Neuronal stem cell (in vitro differentiated cells): ENCODE measurements around the gene COL4A4.

Experiments used
- DNase-seq: peaks from one replicate; pipeline ENCODE4 v3.0.0-alpha.2; 2013; ENCODE audit warnings: low spot score
- H2AFZ ChIP-seq: one replicate; pipeline ENCODE4 v1.6.1; 2013; ENCODE audit warnings: mild to moderate bottlenecking, low read length, inconsistent platforms
- H2AK5ac ChIP-seq: 2 replicates; pipeline ENCODE4 v1.6.1; 2013; ENCODE audit warnings: low read depth, mild to moderate bottlenecking, inconsistent platforms, low read length, moderate library complexity, mixed read lengths
- H2BK120ac ChIP-seq: 2 replicates; pipeline ENCODE4 v1.6.1; 2013; ENCODE audit warnings: low read depth, mild to moderate bottlenecking, inconsistent platforms, low read length, moderate library complexity, mixed read lengths
- H2BK12ac ChIP-seq: one replicate; pipeline ENCODE4 v1.6.1; 2013; ENCODE audit warnings: low read length, inconsistent platforms
- H2BK15ac ChIP-seq: 2 replicates; pipeline ENCODE4 v1.6.1; 2013; ENCODE audit warnings: mild to moderate bottlenecking, low read length, inconsistent platforms, mixed read lengths
- H2BK5ac ChIP-seq: one replicate; pipeline ENCODE4 v1.6.1; 2013; ENCODE audit warnings: inconsistent platforms, mild to moderate bottlenecking, low read length, moderate library complexity
- H3K14ac ChIP-seq: one replicate; pipeline ENCODE4 v1.6.1; 2013; ENCODE audit warnings: low read length, inconsistent platforms
- H3K18ac ChIP-seq: 2 replicates; pipeline ENCODE4 v1.6.1; 2013; ENCODE audit warnings: low read length, inconsistent platforms
- H3K23ac ChIP-seq: 2 replicates; pipeline ENCODE4 v1.6.1; 2013; ENCODE audit warnings: low read depth, mild to moderate bottlenecking, mixed read lengths, low read length, inconsistent platforms; ENCODE audit not compliant: poor library complexity
- H3K27ac ChIP-seq: replicated peaks from 3 replicates; pipeline ENCODE4 v1.5.1; 2013; ENCODE audit warnings: low read length, inconsistent platforms
- H3K27me3 ChIP-seq, 3 experiments: 2 replicates each; pipeline ENCODE4 v1.6.1; 2013; ENCODE audit warnings: low read length in 3 of 3, mild to moderate bottlenecking in 2 of 3, inconsistent platforms in 1 of 3, low read depth in 1 of 3, mixed read lengths in 1 of 3, moderate library complexity in 1 of 3; ENCODE audit not compliant: control insufficient read depth in 3 of 3, insufficient read depth in 3 of 3
- H3K36me3 ChIP-seq, 2 donors: replicated peaks in 1 of 2; 2 replicates each; pipeline ENCODE4 v1.6.1; 2013; ENCODE audit warnings: low read length in 2 of 2; ENCODE audit not compliant: control insufficient read depth in 2 of 2, insufficient read depth in 2 of 2
- H3K4ac ChIP-seq: 2 replicates; pipeline ENCODE4 v1.6.1; 2013; ENCODE audit warnings: inconsistent platforms, mild to moderate bottlenecking, low read length, moderate library complexity
- H3K4me1 ChIP-seq, 2 donors: 1 replicate in 1 of 2; 2 replicates in 1 of 2; pipeline ENCODE4 v1.6.1; 2013; ENCODE audit warnings: low read length in 2 of 2, low read depth in 1 of 2; ENCODE audit not compliant: control insufficient read depth in 2 of 2, insufficient read depth in 1 of 2
- H3K4me2 ChIP-seq: one replicate; pipeline ENCODE4 v1.6.1; 2013; ENCODE audit warnings: mild to moderate bottlenecking, low read length, inconsistent platforms; ENCODE audit not compliant: insufficient read depth, poor library complexity, severe bottlenecking
- H3K4me3 ChIP-seq, 2 donors: 2 replicates each; pipeline ENCODE4 v1.5.1; 2013; ENCODE audit warnings: low read length in 2 of 2, mild to moderate bottlenecking in 2 of 2, inconsistent platforms in 1 of 2, moderate library complexity in 1 of 2
- H3K79me1 ChIP-seq: one replicate; pipeline ENCODE4 v1.6.1; 2013; ENCODE audit warnings: low read depth, mild to moderate bottlenecking, inconsistent platforms, low read length, moderate library complexity
- H3K9ac ChIP-seq: one replicate; pipeline ENCODE4 v1.6.1; 2013; ENCODE audit warnings: mild to moderate bottlenecking, low read depth, low read length, inconsistent platforms; ENCODE audit not compliant: poor library complexity
- H3K9me3 ChIP-seq, 2 donors: replicated peaks in 1 of 2; 2 replicates each; pipeline versions ENCODE3 to v1.6.1; 2013; ENCODE audit warnings: low read length in 2 of 2, mild to moderate bottlenecking in 2 of 2, inconsistent platforms in 1 of 2, low read depth in 1 of 2, mixed read lengths in 1 of 2, moderate library complexity in 1 of 2; ENCODE audit not compliant: control insufficient read depth in 2 of 2, insufficient read depth in 1 of 2
- H4K8ac ChIP-seq: one replicate; pipeline ENCODE4 v1.6.1; 2013; ENCODE audit warnings: low read depth, mild to moderate bottlenecking, inconsistent platforms, low read length, moderate library complexity
- H4K91ac ChIP-seq: one replicate; pipeline ENCODE4 v1.6.1; 2013; ENCODE audit warnings: low read length, low read depth, mild to moderate bottlenecking, inconsistent platforms; ENCODE audit not compliant: poor library complexity
- WGBS, 2 donors: extraction: QIAGEN DNeasy Blood & Tissue Kit; methylation state at CpG; one replicate each; pipeline ENCODE4 v1.1.7; 2013; ENCODE audit warnings: missing lambda C conversion rate in 2 of 2, mixed read lengths in 1 of 2; ENCODE audit not compliant: insufficient read length in 2 of 2, insufficient replicate concordance in 1 of 2; ENCODE audit errors: extremely low coverage in 2 of 2; 5-methylcytosine and 5-hydroxymethylcytosine counted together

The COL4A4 gene

GRCh38 chr2:227054006-227054405 lies 110.0 kb downstream of the COL4A4 start:
- WGBS, 2 donors = no CpG with 5 or more reads among the region's 1 CpG
- Histone ChIP-seq H3K27ac (no peak overlapping the region), H2AK5ac (no peak overlapping the region), H4K91ac (no peak overlapping the region), H3K23ac (no peak overlapping the region), H4K8ac (no peak overlapping the region), H3K4me1 (no peaks in the 10 kb centered on the region), H2BK15ac (no peak overlapping the region), H3K4ac (no peak overlapping the region), H3K4me3 (no peak overlapping the region), H3K18ac (no peak overlapping the region), H2BK120ac (no peak overlapping the region), H3K36me3 (no peaks in the 10 kb centered on the region), H3K79me1 (no peaks in the 10 kb centered on the region), H3K27me3 (peaks cover 0 to 3% (median 0%) of the 10 kb centered on the region in 3 experiments), H2AFZ (no peak overlapping the region), H2BK12ac (no peak overlapping the region), H2BK5ac (no peak overlapping the region), H3K9me3 (no peaks in the 10 kb centered on the region), H3K4me2 (no peak overlapping the region), H3K9ac (no peak overlapping the region), H3K14ac (no peak overlapping the region)
- no peak for DNase-seq

DNA sequence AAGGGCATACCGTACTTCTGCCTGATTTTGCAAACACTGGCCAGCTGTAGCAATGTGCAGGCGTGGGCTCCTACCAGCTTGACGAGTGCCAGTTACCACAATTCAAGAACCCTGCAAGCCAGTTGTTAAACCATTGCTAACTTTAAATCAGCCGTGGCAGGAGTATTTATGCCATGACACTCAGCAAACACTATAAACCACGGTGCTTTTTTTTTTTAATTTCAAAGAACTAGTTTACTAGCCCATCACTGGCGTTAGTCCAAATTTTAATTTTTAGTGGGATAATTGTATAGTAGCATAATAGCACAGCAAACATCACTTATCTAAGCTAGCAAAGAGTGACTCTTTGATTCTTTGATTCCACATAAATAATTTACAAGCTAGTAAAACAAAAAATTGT lies 111.1 kb downstream of the COL4A4 start:
- no peak overlapping the region for H4K8ac ChIP-seq
- no peaks in the 10 kb centered on the region for H3K4me1 ChIP-seq
- H3K9ac ChIP-seq = no peak overlapping the region
- peaks cover 0 to 3% (median 0%) of the 10 kb centered on the region in 3 experiments for H3K27me3 ChIP-seq
- H4K91ac ChIP-seq = no peak overlapping the region
- no peak overlapping the region for H3K27ac ChIP-seq
- no peaks in the 10 kb centered on the region for H3K79me1 ChIP-seq
- no peaks in the 10 kb centered on the region for H3K9me3 ChIP-seq
- H3K36me3 ChIP-seq = no peaks in the 10 kb centered on the region
- no CpG with 5 or more reads among the region's 6 CpGs for WGBS, 2 donors
- H2BK5ac ChIP-seq = no peak overlapping the region
- H2BK12ac ChIP-seq = no peak overlapping the region
- H2BK120ac ChIP-seq = no peak overlapping the region
- H3K4ac ChIP-seq = no peak overlapping the region
- H2AK5ac ChIP-seq = no peak overlapping the region
- no peak for DNase-seq
- no peak overlapping the region for H3K4me2 ChIP-seq
- H2BK15ac ChIP-seq = no peak overlapping the region
- H3K4me3 ChIP-seq = no peak overlapping the region
- H2AFZ ChIP-seq = no peak overlapping the region
- H3K23ac ChIP-seq = no peak overlapping the region
- no peak overlapping the region for H3K14ac ChIP-seq
- H3K18ac ChIP-seq = no peak overlapping the region

DNA sequence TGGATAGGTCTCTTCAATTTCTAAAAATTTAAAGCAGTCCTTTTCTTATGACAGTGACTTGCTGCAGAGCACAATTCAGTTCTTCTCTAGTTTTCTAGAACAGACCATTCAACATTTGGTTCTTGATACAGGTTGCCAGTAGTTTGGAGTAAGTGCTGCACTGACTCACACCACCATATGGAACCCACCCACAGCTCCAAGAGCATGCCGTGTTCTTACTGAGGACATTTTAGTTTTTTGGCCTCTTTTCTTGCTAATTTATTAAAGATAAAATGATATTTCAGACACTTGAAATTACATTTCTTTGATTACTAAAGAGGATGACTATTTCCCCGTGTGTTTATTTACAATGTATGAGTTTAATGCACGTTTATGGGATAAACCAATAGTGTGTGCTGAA lies 120.0 kb downstream of the COL4A4 start:
- Histone ChIP-seq H3K27ac (no peak overlapping the region), H2BK12ac (no peak overlapping the region), H3K14ac (no peak overlapping the region), H4K91ac (no peak overlapping the region), H3K79me1 (no peaks in the 10 kb centered on the region), H4K8ac (no peak overlapping the region), H3K27me3 (no peaks in the 10 kb centered on the region), H3K4ac (no peak overlapping the region), H2AK5ac (no peak overlapping the region), H3K4me1 (no peaks in the 10 kb centered on the region), H3K9me3 (no peaks in the 10 kb centered on the region), H2BK120ac (no peak overlapping the region), H3K23ac (no peak overlapping the region), H3K18ac (no peak overlapping the region), H3K36me3 (no peaks in the 10 kb centered on the region), H2BK5ac (no peak overlapping the region), H2BK15ac (no peak overlapping the region), H3K4me2 (no peak overlapping the region), H3K9ac (no peak overlapping the region), H2AFZ (no peak overlapping the region), H3K4me3 (no peak overlapping the region)
- WGBS, 2 donors = no CpG with 5 or more reads among the region's 3 CpGs
- no peak for DNase-seq

GRCh38 chr2:227038550-227039189 lies 125.3 kb downstream of the COL4A4 start:
- Histone ChIP-seq H4K8ac (no peak overlapping the region), H3K4me2 (no peak overlapping the region), H3K18ac (no peak overlapping the region), H3K9me3 (no peaks in the 10 kb centered on the region), H3K9ac (no peak overlapping the region), H3K36me3 (no peaks in the 10 kb centered on the region), H2AFZ (no peak overlapping the region), H4K91ac (no peak overlapping the region), H3K23ac (no peak overlapping the region), H3K4me1 (peaks cover 0 to 2% of the 10 kb centered on the region in 2 donors), H2BK120ac (no peak overlapping the region), H3K79me1 (no peaks in the 10 kb centered on the region), H2BK15ac (no peak overlapping the region), H2BK12ac (no peak overlapping the region), H3K4ac (no peak overlapping the region), H3K27me3 (no peaks in the 10 kb centered on the region), H3K4me3 (no peak overlapping the region), H2BK5ac (no peak overlapping the region), H3K14ac (no peak overlapping the region), H2AK5ac (no peak overlapping the region), H3K27ac (no peak overlapping the region)
- DNase-seq = no peak
- no CpG with 5 or more reads among the region's 1 CpG for WGBS, 2 donors
